Measurements from ENCODE around the gene ERC1. TPM values are rescaled to one million over a fixed set of nuclear protein-coding genes. Genes with fewer than 3 reads are reported as not detected.

The ERC1 gene
- total and polyA plus RNA-seq, 7 donors: 4.0 to 35.6 (median 29.4) TPM

DNA sequence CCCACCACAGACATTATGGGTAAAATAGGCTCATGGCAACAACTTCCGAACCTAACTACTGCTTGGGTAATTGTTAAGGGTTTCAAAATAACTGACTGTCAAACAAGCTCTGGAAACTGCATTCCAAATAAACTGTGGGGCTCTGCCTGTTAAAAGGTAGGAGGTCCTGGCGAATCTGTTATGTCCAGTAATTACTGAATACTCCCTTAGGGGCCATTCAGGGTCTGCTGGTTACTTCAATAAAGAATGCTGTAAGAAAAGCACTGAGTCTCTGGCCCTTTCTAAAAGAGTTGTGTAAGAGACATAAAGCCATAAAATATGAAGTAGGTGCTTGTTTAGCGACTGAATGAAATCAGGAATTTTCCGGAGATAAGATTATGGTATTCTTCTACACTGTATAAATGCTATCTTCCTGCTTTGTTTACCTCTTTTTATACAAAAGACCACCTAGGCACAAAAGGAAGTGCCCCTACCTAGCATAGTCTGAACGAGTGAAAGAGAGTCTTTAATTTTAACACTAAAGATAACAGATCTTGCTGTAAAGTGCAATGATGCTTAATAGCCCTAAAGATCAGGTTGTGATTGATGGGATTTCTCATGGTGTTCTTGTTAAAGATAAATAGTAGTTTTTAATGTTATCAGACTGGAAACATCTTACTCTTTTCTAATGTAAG lies 475.6 kb downstream of the ERC1 start:
- 86 to 90% (median 90%) methylated on average over 5 of the region's 5 CpGs for WGBS, 3 donors
- Histone ChIP-seq H3K27me3 (ENCODE audit: insufficient read depth in 3 of 3, low read length in 2 of 3) (no peaks in the 10 kb centered on the region), H3K36me3 (ENCODE audit: insufficient read depth in 1 of 2, low read depth in 1 of 2) (no peaks in the 10 kb centered on the region), H3K27ac (no peak overlapping the region), H3K4me3 (no peak overlapping the region), H3K9me3 (no peaks in the 10 kb centered on the region), H3K4me1 (peaks cover 12% of the 10 kb centered on the region)
- intact Hi-C loops (cut with DNase I): loop anchor here in 1 of 2 donors (5.0 kb wide), 1 partner anchor 61 kb away; no protein-coding TSS in a partner anchor
- DNase-seq (no peak), ATAC-seq (no peak)
- TF ChIP-seq, protein P1, sequence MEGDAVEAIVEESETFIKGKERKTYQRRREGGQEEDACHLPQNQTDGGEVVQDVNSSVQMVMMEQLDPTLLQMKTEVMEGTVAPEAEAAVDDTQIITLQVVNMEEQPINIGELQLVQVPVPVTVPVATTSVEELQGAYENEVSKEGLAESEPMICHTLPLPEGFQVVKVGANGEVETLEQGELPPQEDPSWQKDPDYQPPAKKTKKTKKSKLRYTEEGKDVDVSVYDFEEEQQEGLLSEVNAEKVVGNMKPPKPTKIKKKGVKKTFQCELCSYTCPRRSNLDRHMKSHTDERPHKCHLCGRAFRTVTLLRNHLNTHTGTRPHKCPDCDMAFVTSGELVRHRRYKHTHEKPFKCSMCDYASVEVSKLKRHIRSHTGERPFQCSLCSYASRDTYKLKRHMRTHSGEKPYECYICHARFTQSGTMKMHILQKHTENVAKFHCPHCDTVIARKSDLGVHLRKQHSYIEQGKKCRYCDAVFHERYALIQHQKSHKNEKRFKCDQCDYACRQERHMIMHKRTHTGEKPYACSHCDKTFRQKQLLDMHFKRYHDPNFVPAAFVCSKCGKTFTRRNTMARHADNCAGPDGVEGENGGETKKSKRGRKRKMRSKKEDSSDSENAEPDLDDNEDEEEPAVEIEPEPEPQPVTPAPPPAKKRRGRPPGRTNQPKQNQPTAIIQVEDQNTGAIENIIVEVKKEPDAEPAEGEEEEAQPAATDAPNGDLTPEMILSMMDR (IDR thresholded peaks at IDR 0.05): no peak

DNA sequence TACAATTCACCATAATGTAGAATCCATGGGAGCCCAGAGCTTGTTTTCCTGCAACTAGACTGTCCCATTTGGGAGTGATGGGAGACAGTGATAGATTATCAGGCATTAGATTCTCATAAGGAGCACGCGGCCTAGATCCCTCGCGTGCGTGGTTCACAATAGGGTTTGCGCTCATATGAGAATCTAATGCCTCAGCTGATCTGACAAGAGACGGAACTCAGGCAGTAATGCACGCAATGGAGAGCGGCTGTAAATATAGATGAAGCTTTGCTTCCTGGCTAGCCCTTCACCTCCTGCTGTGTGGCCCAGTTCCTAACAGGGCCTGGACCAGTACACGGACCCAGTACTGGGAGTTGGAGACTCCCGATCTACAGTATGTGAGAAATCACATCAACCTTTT lies 476.7 kb downstream of the ERC1 start:
- DNase-seq (no peak), ATAC-seq (no peak)
- Histone ChIP-seq H3K27ac (no peak overlapping the region), H3K9me3 (no peaks in the 10 kb centered on the region), H3K4me3 (no peak overlapping the region), H3K36me3 (ENCODE audit: insufficient read depth in 1 of 2, low read depth in 1 of 2) (no peaks in the 10 kb centered on the region), H3K4me1 (peaks cover 12% of the 10 kb centered on the region), H3K27me3 (ENCODE audit: insufficient read depth in 3 of 3, low read length in 2 of 3) (no peaks in the 10 kb centered on the region)
- intact Hi-C loops (cut with DNase I): loop anchor here in 1 of 2 donors (5.0 kb wide), 1 partner anchor 60 kb away; no protein-coding TSS in a partner anchor
- WGBS, 3 donors: 96 to 97% (median 97%) methylated on average over 11 of the region's 11 CpGs
- TF ChIP-seq, protein P1 (IDR thresholded peaks at IDR 0.05): no peak

DNA sequence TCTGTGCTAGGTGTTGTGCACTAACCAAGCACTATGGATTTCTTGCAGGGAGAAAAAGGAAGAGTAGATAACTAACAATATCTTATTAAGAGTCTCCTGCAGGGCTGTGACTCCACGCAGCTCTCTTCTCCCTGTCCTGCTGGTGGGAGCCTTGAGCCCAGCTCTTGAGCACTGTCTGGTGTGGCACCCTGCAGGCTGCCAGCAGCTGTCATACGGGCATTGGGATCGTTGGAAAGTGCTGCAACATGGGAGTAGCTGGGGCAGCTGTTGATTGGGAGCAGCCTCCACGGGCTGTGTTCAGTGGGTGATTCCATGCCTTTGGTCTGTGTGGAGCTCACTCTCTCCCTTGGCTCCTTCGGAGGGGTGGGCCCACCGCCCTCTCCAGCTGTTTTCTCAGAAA lies 478.0 kb downstream of the ERC1 start:
- no peak for DNase-seq
- Histone ChIP-seq H3K4me3 (no peak overlapping the region), H3K9me3 (no peaks in the 10 kb centered on the region), H3K4me1 (peaks cover 7% of the 10 kb centered on the region), H3K27ac (no peak overlapping the region), H3K27me3 (ENCODE audit: insufficient read depth in 3 of 3, low read length in 2 of 3) (no peaks in the 10 kb centered on the region), H3K36me3 (ENCODE audit: insufficient read depth in 1 of 2, low read depth in 1 of 2) (no peaks in the 10 kb centered on the region)
- TF ChIP-seq, protein P1 (IDR thresholded peaks at IDR 0.05): no peak
- intact Hi-C loops (cut with DNase I): loop anchor here in 1 of 2 donors (5.0 kb wide), 1 partner anchor 58 kb away; no protein-coding TSS in a partner anchor
- WGBS, 3 donors: 63 to 80% (median 69%) methylated on average over 6 of the region's 6 CpGs
- no peak for ATAC-seq

DNA sequence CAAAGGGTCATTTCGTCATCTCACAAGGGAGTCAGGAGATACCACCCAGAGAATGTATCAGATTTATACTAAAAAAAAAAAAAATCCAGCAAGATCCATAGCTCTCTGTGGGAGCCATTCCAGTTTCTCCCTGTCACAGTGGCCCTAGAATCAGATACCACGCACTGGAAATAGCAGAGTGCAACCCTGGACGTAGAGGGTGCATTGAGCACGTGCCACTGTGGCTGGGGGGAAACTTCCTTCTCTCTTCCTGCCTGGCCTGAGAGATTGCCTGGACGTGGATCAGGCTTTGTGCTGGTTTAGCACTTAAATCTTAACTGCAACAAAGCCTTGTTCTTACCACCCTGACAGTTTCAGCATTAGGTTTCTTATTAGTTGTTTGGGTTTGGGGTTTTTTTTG lies 479.0 kb downstream of the ERC1 start:
- no peak for ATAC-seq

More for the DNA sequence above, 479.0 kb downstream of the ERC1 start:
- Histone ChIP-seq H3K27me3 (ENCODE audit: insufficient read depth in 3 of 3, low read length in 2 of 3) (no peaks in the 10 kb centered on the region), H3K27ac (no peak overlapping the region), H3K36me3 (ENCODE audit: insufficient read depth in 1 of 2, low read depth in 1 of 2) (no peaks in the 10 kb centered on the region), H3K4me3 (no peak overlapping the region), H3K9me3 (no peaks in the 10 kb centered on the region), H3K4me1 (peaks cover 17% of the 10 kb centered on the region)
- WGBS, 3 donors: 70 to 81% (median 74%) methylated on average over 5 of the region's 5 CpGs
- DNase-seq: no peak
- intact Hi-C loops (cut with DNase I): no loop called here
- TF ChIP-seq, protein P1 (IDR thresholded peaks at IDR 0.05): no peak
